ENCODE results near the gene ACO2.

Gene ACO2

DNA sequence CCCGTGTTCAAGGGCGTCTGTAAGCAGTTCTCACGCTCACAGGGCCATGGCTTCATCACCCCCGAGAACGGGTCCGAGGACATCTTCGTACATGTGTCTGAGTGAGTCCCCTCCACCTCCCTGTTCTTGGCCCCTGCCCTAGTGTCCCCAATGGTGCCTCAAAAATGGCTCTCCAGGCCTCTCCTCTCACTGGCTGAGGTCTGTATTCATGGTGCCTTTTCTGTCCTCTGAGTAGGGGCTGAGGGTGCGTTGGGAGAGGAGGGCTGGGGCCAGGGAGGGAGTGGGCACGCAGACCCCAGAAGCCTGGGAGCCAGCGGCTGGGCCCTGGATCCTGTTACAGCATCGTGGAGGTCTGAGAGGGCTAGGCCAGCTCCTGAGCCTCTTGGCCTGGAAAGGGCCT is 104.8 kb downstream of the ACO2 start:
- no peaks in the 10 kb centered on the region for H3K9me3 ChIP-seq (ENCODE audit: control insufficient read depth, insufficient read depth, low read length)
- no peak overlapping the region for H3K9ac ChIP-seq (ENCODE audit: low read depth, low read length)
- H3K4me1 ChIP-seq (ENCODE audit: control insufficient read depth, insufficient read depth, low read length) = no peaks in the 10 kb centered on the region
- no peak overlapping the region for H3K4me3 ChIP-seq (ENCODE audit: low read depth, low read length)
- H3K27me3 ChIP-seq (ENCODE audit: control insufficient read depth, insufficient read depth, low read length) = no peaks in the 10 kb centered on the region
- peaks cover under 1% of the 10 kb centered on the region for H3K36me3 ChIP-seq (ENCODE audit: control insufficient read depth, insufficient read depth, low read length)

DNA sequence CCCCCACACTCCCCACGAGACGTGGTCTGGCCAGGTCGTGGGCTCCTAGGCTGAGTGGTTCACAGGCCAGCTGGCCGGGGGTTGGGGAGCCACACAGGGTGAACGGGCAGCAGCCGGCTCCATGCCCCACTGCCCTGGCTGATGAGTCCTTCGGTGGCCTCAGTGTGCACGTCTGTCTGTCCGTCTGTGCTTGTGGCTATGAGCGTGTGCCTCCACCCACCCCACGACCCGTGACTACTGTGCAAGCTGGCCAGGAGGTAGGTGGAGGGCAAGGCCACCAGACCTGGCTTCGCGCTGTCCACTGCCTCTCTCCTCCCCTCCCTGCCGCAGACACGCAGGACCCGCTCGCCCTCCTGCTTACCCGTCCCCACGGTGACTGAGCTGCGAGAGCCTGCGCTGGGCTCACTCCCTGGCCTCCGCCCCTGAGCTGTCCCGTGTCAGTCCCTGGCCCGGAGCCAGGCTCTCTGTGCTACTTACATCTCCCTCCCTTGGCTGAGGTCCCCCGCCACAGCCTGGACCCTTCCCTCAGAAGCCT is 106.0 kb downstream of the ACO2 start:
- H3K9ac ChIP-seq (ENCODE audit: low read depth, low read length) = no peak overlapping the region
- H3K27me3 ChIP-seq (ENCODE audit: control insufficient read depth, insufficient read depth, low read length) = no peaks in the 10 kb centered on the region
- H3K9me3 ChIP-seq (ENCODE audit: control insufficient read depth, insufficient read depth, low read length) = no peaks in the 10 kb centered on the region
- H3K36me3 ChIP-seq (ENCODE audit: control insufficient read depth, insufficient read depth, low read length) = peaks cover 3% of the 10 kb centered on the region
- no peaks in the 10 kb centered on the region for H3K4me1 ChIP-seq (ENCODE audit: control insufficient read depth, insufficient read depth, low read length)
- no peak overlapping the region for H3K4me3 ChIP-seq (ENCODE audit: low read depth, low read length)

DNA sequence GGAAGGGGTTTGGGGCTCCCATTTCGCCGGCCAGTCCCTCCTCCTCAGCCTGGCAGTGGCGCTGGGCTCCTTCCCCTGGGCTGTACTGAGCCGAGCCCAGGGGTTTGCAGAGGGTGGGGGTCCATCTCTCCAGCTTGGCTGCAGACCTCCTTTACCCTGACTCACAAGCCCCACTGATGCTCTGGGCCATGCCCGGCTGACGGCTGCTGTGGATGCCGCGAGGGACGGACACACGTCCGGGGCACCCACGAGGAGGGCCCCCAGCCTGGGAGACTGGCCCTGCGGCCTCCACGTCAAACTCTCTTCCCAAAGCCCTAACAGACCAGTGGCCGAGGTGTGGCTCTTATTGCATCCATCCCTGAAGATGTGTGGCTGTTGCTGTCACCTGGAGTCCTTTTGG is 106.6 kb downstream of the ACO2 start:
- no peaks in the 10 kb centered on the region for H3K9me3 ChIP-seq (ENCODE audit: control insufficient read depth, insufficient read depth, low read length)
- H3K9ac ChIP-seq (ENCODE audit: low read depth, low read length) = no peak overlapping the region
- H3K4me1 ChIP-seq (ENCODE audit: control insufficient read depth, insufficient read depth, low read length) = no peaks in the 10 kb centered on the region
- no peaks in the 10 kb centered on the region for H3K27me3 ChIP-seq (ENCODE audit: control insufficient read depth, insufficient read depth, low read length)
- H3K4me3 ChIP-seq (ENCODE audit: low read depth, low read length) = no peak overlapping the region
- H3K36me3 ChIP-seq (ENCODE audit: control insufficient read depth, insufficient read depth, low read length) = peaks cover 4% of the 10 kb centered on the region

DNA sequence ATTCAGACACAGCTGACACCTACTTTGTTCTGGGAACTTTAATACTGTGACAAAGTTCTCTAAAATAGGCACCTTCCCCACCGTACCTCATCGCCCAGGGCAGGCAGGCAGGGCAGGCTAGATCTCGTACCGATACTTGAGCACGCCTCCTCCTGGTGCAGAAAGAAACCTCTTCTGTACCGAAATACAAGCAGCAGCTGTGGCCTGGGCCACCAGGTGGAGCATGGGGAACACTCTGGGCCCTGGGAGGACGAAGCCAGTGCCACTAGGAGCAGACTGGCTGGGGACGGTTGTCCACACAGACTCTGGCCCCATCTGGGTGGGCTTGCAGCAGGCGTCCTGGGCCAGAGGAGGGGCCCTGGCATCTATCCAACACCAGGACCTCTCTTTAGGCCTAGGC is 108.0 kb downstream of the ACO2 start:
- H3K9ac ChIP-seq (ENCODE audit: low read depth, low read length) = no peak overlapping the region
- H3K9me3 ChIP-seq (ENCODE audit: control insufficient read depth, insufficient read depth, low read length) = no peaks in the 10 kb centered on the region
- H3K36me3 ChIP-seq (ENCODE audit: control insufficient read depth, insufficient read depth, low read length) = peaks cover 4% of the 10 kb centered on the region

DNA sequence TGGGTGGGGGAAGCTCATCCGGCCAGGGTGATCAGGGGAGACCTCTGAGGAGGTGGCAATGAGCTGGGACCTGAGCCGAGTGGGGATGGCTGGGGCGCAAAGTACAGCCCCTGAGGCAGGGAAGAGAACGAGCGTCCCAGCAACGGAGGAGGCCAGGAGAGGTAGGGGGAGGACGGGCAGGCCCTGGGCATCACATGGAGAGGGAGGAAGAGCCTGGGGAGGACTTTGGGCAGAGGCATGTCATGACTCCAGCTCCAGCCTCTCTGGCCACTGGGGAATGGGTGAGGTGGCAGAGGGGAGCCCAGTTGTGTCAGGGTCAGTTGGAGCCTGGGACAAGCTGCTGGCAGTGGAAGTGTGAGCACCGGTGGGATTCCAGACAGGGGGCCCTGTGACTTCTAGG is 109.2 kb downstream of the ACO2 start:
- H3K27me3 ChIP-seq (ENCODE audit: control insufficient read depth, insufficient read depth, low read length) = no peaks in the 10 kb centered on the region
- no peaks in the 10 kb centered on the region for H3K4me1 ChIP-seq (ENCODE audit: control insufficient read depth, insufficient read depth, low read length)
- H3K9ac ChIP-seq (ENCODE audit: low read depth, low read length) = no peak overlapping the region
- peaks cover 4% of the 10 kb centered on the region for H3K36me3 ChIP-seq (ENCODE audit: control insufficient read depth, insufficient read depth, low read length)
- H3K9me3 ChIP-seq (ENCODE audit: control insufficient read depth, insufficient read depth, low read length) = no peaks in the 10 kb centered on the region
- H3K4me3 ChIP-seq (ENCODE audit: low read depth, low read length) = no peak overlapping the region

More for the DNA sequence above, 108.0 kb downstream of the ACO2 start:
- Histone ChIP-seq H3K27me3 (ENCODE audit: control insufficient read depth, insufficient read depth, low read length) (no peaks in the 10 kb centered on the region), H3K4me3 (ENCODE audit: low read depth, low read length) (no peak overlapping the region), H3K4me1 (ENCODE audit: control insufficient read depth, insufficient read depth, low read length) (no peaks in the 10 kb centered on the region)
